HEK293T (cell line): ENCODE measurements around the gene NSA2.

Experiments used
- CTCF ChIA-PET: fragments of 350-600 bp; formaldehyde crosslinking; extraction: SDS; loops from one replicate; lab custom pipeline; 2021; ENCODE audit warnings: antibody characterized with exemption, inconsistent platforms; lab: Yijun Ruan, JAX
- POLR2A ChIA-PET: fragments of 350-600 bp; formaldehyde crosslinking; extraction: SDS; loops from one replicate; lab custom pipeline; 2020; ENCODE audit warnings: antibody characterized with exemption, inconsistent platforms; lab: Yijun Ruan, JAX
- DNase-seq: peaks from one replicate; pipeline ENCODE4 v3.0.0; 2012; ENCODE audit warnings: mixed read lengths; ENCODE audit errors: extremely low spot score
- ARNT ChIP-seq: fragments of 450-650 bp; IDR thresholded peaks from 2 replicates; pipeline ENCODE4 v1.6.1; 2017; ENCODE audit warnings: mild to moderate bottlenecking
- BHLHE40 ChIP-seq: fragments of 450-650 bp; IDR thresholded peaks from 2 replicates; pipeline ENCODE4 v1.6.1; 2016; ENCODE audit warnings: mild to moderate bottlenecking, moderate library complexity, borderline replicate concordance
- CTBP1 ChIP-seq: fragments of 450-650 bp; IDR thresholded peaks from 2 replicates; pipeline ENCODE4 v1.6.1; 2016; ENCODE audit warnings: borderline replicate concordance
- ELF4 ChIP-seq: fragments of 450-650 bp; IDR thresholded peaks from 2 replicates; pipeline ENCODE4 v1.6.1; 2017; ENCODE audit warnings: antibody characterized with exemption
- FOXA1 ChIP-seq: fragments of 450-650 bp; IDR thresholded peaks from 2 replicates; pipeline ENCODE4 v1.6.1; 2016; ENCODE audit warnings: mild to moderate bottlenecking
- FOXK2 ChIP-seq: fragments of 450-650 bp; IDR thresholded peaks from 2 replicates; pipeline ENCODE4 v1.6.1; 2016; ENCODE audit warnings: mild to moderate bottlenecking
- FOXM1 ChIP-seq: fragments of 450-650 bp; IDR thresholded peaks from 2 replicates; pipeline ENCODE4 v1.6.1; 2017; ENCODE audit warnings: mild to moderate bottlenecking, borderline replicate concordance
- HDGF ChIP-seq: fragments of 450-650 bp; IDR thresholded peaks from 2 replicates; pipeline ENCODE4 v1.6.1; 2017; ENCODE audit warnings: antibody characterized with exemption, borderline replicate concordance
- L3MBTL2 ChIP-seq: fragments of 450-650 bp; conservative IDR thresholded peaks from 2 replicates; pipeline ENCODE4 v1.6.1; 2016; ENCODE audit warnings: mild to moderate bottlenecking
- LEF1 ChIP-seq: fragments of 450-650 bp; IDR thresholded peaks from 2 replicates; pipeline ENCODE4 v1.6.1; 2017; ENCODE audit warnings: mild to moderate bottlenecking, borderline replicate concordance
- NFRKB ChIP-seq: fragments of 450-650 bp; IDR thresholded peaks from 2 replicates; pipeline ENCODE4 v1.6.1; 2016; ENCODE audit warnings: mild to moderate bottlenecking, moderate library complexity
- PKNOX1 ChIP-seq: fragments of 450-650 bp; IDR thresholded peaks from 2 replicates; pipeline ENCODE4 v1.6.1; 2016
- SP1 ChIP-seq: fragments of 450-650 bp; IDR thresholded peaks from 2 replicates; pipeline ENCODE4 v1.6.1; 2017
- SUZ12 ChIP-seq: fragments of 450-650 bp; IDR thresholded peaks from 2 replicates; pipeline ENCODE4 v1.6.1; 2016; ENCODE audit warnings: mild to moderate bottlenecking
- TARDBP ChIP-seq: fragments of 450-650 bp; IDR thresholded peaks from 2 replicates; pipeline ENCODE4 v1.6.1; 2016
- ZNF384 ChIP-seq: fragments of 450-650 bp; IDR thresholded peaks from 2 replicates; pipeline ENCODE4 v1.6.1; 2016

The NSA2 gene

GRCh38 chr5:74801197-74801596 is 34.1 kb downstream of the NSA2 start:
- DNase-seq, result no peak
- ChIA-PET CTCF (no interaction called here), POLR2A (no interaction called here)
- TF ChIP-seq FOXM1 (no peak), NFRKB (no peak), ELF4 (no peak), SP1 (no peak), L3MBTL2 (no peak), HDGF (no peak), CTBP1 (no peak), SUZ12 (no peak), ZNF384 (no peak), ARNT (no peak), FOXA1 (no peak)

GRCh38 chr5:74801941-74802340 is 34.9 kb downstream of the NSA2 start:
- POLR2A ChIA-PET, result no interaction called here
- TF ChIP-seq TARDBP, result no peak
- no peak for DNase-seq
- CTCF ChIA-PET, result no interaction called here

- ChIA-PET CTCF (no interaction called here), POLR2A (no interaction called here)
- TF ChIP-seq BHLHE40, result no peak
- TF ChIP-seq ZNF384, result no peak
- TF ChIP-seq TARDBP, result no peak
- no peak for TF ChIP-seq NFRKB
- TF ChIP-seq FOXA1, result no peak
- TF ChIP-seq HDGF, result no peak
- TF ChIP-seq FOXK2, result no peak
- TF ChIP-seq L3MBTL2, result no peak
- TF ChIP-seq PKNOX1, result no peak
- no peak for TF ChIP-seq ELF4
- TF ChIP-seq ARNT, result no peak
- TF ChIP-seq FOXM1, result no peak
- TF ChIP-seq LEF1, result no peak
- TF ChIP-seq SUZ12, result no peak
- no peak for TF ChIP-seq SP1
- no peak for TF ChIP-seq CTBP1
- no peak for DNase-seq
Observed at GRCh38 chr5:74810915-74811314, 43.9 kb downstream of the NSA2 start.

- no peak for TF ChIP-seq L3MBTL2
- TF ChIP-seq CTBP1, result no peak
- TF ChIP-seq FOXK2, result no peak
- TF ChIP-seq ZNF384, result no peak
- TF ChIP-seq LEF1, result no peak
- no peak for TF ChIP-seq PKNOX1
- no peak for TF ChIP-seq TARDBP
- TF ChIP-seq HDGF, result no peak
- no peak for TF ChIP-seq FOXM1
- no peak for TF ChIP-seq FOXA1
- no peak for TF ChIP-seq ELF4
- TF ChIP-seq BHLHE40, result no peak
- TF ChIP-seq SP1, result no peak
- no peak for TF ChIP-seq NFRKB
- no peak for TF ChIP-seq ARNT
- TF ChIP-seq SUZ12, result no peak
- POLR2A ChIA-PET, result no interaction called here
- CTCF ChIA-PET, result no interaction called here
- no peak for DNase-seq
Observed at GRCh38 chr5:74816875-74817274, 49.8 kb downstream of the NSA2 start.

GRCh38 chr5:74822288-74822687 is 55.2 kb downstream of the NSA2 start:
- DNase-seq, result no peak
- no peak for TF ChIP-seq TARDBP
- TF ChIP-seq NFRKB, result no peak
- no peak for TF ChIP-seq L3MBTL2
- TF ChIP-seq SUZ12, result no peak
- TF ChIP-seq CTBP1, result no peak
- no peak for TF ChIP-seq HDGF
- TF ChIP-seq SP1, result no peak
- no peak for TF ChIP-seq BHLHE40
- ChIA-PET POLR2A (no interaction called here), CTCF (interaction anchor here (0.6 kb wide), 1 partner anchor 1877 kb away, joined by 3 read pairs; no protein-coding TSS in a partner anchor)

- DNase-seq, result no peak
- ChIA-PET POLR2A (no interaction called here), CTCF (no interaction called here)
- TF ChIP-seq NFRKB (no peak), SP1 (no peak), FOXK2 (no peak), ARNT (no peak), SUZ12 (no peak), FOXA1 (no peak), L3MBTL2 (no peak), ELF4 (no peak), FOXM1 (no peak), HDGF (no peak)
Observed at GRCh38 chr5:74829413-74829812, 62.4 kb downstream of the NSA2 start.
